ENCODE measurements around the gene RFK.
"Not testable (repeated sequence)": the region's sequence is repeated elsewhere in the genome, so short reads cannot be mapped to it uniquely, and the experiment has no call there.

Gene RFK

GRCh38 chr9:76394195-76394959 lies at the start of gene RFK:
Gene RFK, minus strand, starts transcription at chr9:76394426. Its CDS starts 255 bp downstream, at chr9:76394171.
- DNase-seq (ENCODE audit: low spot score), result peak; percentile 86

GRCh38 chr9:76443887-76444286 lies 49.7 kb upstream of the RFK start:
- no peak for DNase-seq (ENCODE audit: low spot score)

GRCh38 chr9:76441551-76442322 lies 47.5 kb upstream of the RFK start:
- DNase-seq (ENCODE audit: low spot score), result no peak

- DNase-seq (ENCODE audit: low spot score), result no peak
These were observed 44.8 kb upstream of the RFK start for GRCh38 chr9:76438841-76439588.

- DNase-seq (ENCODE audit: low spot score), result not testable (repeated sequence)
These were observed 42.9 kb upstream of the RFK start for GRCh38 chr9:76437017-76437699.

- DNase-seq (ENCODE audit: low spot score), result not testable (repeated sequence)
These were observed 40.7 kb upstream of the RFK start for GRCh38 chr9:76434897-76435296.

- DNase-seq (ENCODE audit: low spot score), result no peak
These were observed 39.6 kb upstream of the RFK start for GRCh38 chr9:76433836-76434235.

GRCh38 chr9:76433406-76433805 lies 39.2 kb upstream of the RFK start:
- no peak for DNase-seq (ENCODE audit: low spot score)

- no peak for DNase-seq (ENCODE audit: low spot score)
These were observed 37.4 kb upstream of the RFK start for GRCh38 chr9:76431601-76432000.

- no peak for DNase-seq (ENCODE audit: low spot score)
These were observed 32.7 kb upstream of the RFK start for GRCh38 chr9:76426807-76427419.

GRCh38 chr9:76425677-76426453 lies 31.6 kb upstream of the RFK start:
- DNase-seq (ENCODE audit: low spot score), result no peak

- DNase-seq (ENCODE audit: low spot score), result no peak
These were observed 30.3 kb upstream of the RFK start for GRCh38 chr9:76424491-76424890.

GRCh38 chr9:76423216-76424177 lies 29.3 kb upstream of the RFK start:
- no peak for DNase-seq (ENCODE audit: low spot score)

GRCh38 chr9:76419782-76420380 lies 25.7 kb upstream of the RFK start:
- peak; percentile 48 for DNase-seq (ENCODE audit: low spot score)

- no peak for DNase-seq (ENCODE audit: low spot score)
These were observed 23.2 kb upstream of the RFK start for GRCh38 chr9:76417394-76417793.

GRCh38 chr9:76415731-76416130 lies 21.5 kb upstream of the RFK start:
- no peak for DNase-seq (ENCODE audit: low spot score)

GRCh38 chr9:76415154-76415553 lies 20.9 kb upstream of the RFK start:
- no peak for DNase-seq (ENCODE audit: low spot score)

GRCh38 chr9:76414661-76415060 lies 20.4 kb upstream of the RFK start:
- DNase-seq (ENCODE audit: low spot score), result no peak

GRCh38 chr9:76413658-76414057 lies 19.4 kb upstream of the RFK start:
- no peak for DNase-seq (ENCODE audit: low spot score)
